GM12873 (cell line): ENCODE data around the gene TMPRSS7.

ENCODE experiments used
- TF ChIP-seq, protein P1 (sequence below): IDR thresholded peaks from 2 replicates; pipeline ENCODE4 v1.5.1; 2012; ENCODE audit warnings: low read depth, mild to moderate bottlenecking, moderate library complexity, low read length, control low read depth; ENCODE audit not compliant: insufficient read depth; ENCODE audit errors: missing control alignments

TMPRSS7 gene

DNA sequence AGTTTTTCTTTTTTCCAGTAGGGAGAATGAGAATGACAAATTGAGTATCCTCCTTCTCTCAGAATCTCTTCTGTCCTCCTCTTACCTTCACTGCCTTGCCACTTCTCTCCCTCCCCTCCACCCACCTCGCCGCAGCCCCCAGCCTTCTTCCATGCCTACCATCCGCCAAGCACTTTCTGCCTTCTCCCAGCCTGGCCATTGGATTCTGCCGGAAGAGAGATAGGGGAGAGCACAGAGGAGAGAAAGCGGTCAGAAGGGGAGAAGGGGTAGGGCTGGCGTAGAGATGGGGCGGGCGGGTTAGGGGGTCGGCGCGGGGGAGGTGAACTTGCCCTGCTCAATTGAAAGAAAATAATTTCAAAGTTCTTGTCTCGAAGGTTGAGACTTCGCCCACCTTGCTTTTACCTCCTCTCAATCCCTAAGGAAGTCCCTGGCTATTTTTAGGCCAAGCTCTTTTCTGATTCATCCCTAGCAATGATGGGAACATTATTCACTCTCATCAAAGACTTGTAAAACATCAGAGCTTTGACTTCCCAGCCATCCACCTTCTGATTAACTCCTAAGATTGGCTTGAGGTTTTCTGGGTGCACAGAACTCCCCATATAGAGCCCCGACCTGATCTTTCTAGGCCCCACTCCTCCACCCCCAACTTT lies 52.5 kb downstream of the TMPRSS7 start:
- TF ChIP-seq, protein P1, sequence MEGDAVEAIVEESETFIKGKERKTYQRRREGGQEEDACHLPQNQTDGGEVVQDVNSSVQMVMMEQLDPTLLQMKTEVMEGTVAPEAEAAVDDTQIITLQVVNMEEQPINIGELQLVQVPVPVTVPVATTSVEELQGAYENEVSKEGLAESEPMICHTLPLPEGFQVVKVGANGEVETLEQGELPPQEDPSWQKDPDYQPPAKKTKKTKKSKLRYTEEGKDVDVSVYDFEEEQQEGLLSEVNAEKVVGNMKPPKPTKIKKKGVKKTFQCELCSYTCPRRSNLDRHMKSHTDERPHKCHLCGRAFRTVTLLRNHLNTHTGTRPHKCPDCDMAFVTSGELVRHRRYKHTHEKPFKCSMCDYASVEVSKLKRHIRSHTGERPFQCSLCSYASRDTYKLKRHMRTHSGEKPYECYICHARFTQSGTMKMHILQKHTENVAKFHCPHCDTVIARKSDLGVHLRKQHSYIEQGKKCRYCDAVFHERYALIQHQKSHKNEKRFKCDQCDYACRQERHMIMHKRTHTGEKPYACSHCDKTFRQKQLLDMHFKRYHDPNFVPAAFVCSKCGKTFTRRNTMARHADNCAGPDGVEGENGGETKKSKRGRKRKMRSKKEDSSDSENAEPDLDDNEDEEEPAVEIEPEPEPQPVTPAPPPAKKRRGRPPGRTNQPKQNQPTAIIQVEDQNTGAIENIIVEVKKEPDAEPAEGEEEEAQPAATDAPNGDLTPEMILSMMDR, result no peak

DNA sequence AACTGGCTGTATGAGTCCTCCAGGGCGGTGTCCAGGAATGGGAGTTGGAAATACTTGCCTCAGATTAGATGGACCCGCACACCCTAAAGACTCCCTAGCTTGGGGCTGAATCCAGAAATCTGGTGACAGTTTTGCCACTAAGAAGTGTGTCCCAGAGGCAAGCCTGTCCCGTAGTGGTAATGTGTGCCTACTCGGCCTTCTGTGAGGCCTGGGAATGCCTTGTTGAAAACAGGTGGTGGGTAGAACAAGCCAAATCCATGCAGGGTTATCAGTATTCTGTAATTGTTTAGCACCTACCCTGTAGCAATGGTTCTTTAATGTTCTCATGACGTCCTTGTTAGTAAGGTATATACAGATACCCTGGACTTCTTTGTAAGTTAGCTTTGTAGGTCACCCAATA lies 53.2 kb downstream of the TMPRSS7 start:
- TF ChIP-seq, protein P1, result no peak

DNA sequence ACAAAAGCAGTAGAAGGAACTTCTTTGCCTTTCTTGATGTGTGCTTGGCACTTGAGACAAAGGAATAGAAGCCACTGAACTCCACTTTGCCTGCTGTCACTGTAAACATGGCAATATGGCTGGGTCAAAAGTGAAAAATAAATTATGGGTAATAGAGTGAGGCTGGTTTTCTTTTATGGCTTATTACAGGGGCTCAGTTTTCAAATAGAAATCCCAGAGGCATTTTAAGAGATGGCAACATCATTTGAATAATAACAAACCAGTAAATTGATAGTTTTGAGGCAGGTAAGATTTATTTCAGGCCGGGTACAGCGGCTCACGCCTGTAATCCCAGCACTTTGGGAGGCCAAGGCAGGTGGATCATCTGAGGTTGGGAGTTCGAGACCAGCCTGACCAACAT lies 54.4 kb downstream of the TMPRSS7 start:
- TF ChIP-seq, protein P1, result no peak

DNA sequence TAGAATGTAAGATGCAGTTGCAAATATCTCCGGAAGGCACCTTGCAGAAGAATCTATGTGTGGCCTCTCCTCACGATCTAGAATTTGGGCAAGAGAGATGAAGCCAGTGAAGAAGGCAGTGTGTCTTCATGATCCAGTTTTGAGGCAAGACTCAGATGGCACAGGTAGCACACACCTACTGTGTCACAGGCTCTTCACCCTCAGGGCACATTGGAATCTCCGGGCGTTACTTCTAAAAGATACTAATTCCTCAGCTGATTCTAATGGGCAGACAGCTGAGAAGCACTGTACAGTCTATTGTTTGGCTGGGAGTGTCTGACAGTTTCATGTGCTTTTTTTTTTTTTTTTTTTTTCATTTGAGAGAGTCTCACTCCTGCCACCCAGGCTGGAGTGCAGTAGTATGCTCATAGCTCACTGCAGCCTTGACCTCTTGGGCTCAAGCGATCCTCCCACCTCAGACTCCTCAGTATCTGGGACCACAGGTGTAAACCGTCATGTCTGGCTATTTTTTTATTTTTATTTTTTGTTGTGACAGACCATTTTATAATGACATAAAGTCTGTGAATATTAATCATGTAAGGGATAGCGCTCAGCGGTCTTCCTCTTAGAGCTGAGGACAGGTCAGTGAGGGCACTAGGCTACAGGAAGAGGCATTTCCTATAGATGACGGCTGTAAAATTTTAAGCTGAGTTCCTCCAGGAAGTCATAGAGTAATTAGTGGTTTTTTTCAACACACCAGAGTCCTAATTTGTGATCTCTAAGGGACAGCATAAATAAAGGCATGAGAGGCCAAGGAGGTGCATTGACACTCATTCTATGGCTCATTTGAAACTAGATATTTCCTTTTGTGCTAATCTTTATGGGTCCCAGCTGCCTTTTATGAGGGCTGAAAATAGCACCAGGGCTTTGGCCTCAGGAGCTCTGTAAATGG lies 55.7 kb downstream of the TMPRSS7 start:
- TF ChIP-seq, protein P1, result no peak

DNA sequence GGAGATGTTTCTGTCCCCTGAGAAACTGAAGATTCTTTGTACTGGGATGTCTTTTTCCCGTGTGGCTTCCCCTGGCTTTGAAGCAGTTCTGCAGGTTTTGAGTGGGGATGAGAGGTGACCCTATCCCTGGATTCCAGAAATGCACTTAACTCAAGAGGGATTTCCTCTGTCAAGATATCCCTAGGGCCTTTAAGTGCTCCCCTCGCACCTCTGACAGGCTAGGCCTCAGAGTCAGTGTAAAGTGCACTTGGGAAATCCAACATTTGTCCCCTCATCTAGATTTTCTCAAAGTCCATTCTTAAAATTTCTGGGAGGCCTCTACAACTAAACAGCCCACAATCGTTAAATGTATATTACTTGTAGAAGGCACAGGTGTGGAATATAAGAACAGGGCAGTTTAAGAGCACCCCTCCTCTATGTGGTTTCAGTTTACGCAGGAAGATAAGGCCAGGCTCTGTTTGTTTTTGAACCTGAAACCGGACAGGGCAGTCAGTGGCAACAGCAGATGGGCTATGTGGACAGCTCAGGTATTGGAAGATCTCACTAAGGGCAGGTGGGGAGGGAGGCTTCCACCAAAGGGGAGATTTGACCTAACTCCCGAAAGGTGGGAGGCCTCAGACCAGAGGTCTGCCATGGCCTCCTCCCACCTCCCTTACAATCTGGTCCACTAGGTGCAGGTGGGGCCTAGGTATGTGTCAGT lies 56.5 kb downstream of the TMPRSS7 start:
- TF ChIP-seq, protein P1, result no peak

DNA sequence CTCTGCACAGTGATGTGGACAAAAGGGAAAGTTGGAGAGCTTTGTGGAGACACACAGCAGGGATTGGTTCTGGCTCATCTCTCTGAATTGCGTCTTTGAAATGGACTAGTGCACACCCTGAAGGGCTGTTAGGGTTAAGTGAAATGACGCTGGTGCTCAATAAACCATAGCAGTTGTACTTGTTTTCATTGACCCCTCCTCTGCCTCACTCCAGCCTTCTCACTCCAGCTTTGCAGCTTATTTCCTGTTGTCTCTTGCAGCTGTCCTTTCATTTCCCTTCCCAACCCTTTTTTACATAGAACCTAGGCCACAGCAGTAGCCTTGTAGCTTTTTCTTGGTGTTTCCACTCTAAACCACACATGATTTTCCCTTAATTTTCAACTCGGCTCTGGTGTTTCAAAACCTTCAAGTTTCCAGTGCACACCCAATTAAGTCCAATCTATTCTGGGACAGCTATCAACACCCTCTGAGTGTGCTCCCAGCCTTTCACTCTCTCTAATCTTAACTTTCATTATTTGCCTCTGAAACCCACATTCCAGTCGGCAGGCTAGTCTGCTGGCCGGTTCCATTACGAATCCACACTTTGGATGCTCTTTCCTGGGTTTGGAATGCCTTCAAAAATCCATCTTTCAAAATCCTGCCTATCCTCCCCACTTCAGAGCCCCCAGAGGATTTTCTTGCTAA lies 58.1 kb downstream of the TMPRSS7 start:
- TF ChIP-seq, protein P1, result no peak
